Measurements from ENCODE around the gene SLC22A31.

The SLC22A31 gene

GRCh38 chr16:89216315-89217137 is 16.2 kb upstream of the SLC22A31 start:
- peak; percentile 84 for DNase-seq (ENCODE audit: low spot score)

- no peak for DNase-seq (ENCODE audit: low spot score)
Measured at GRCh38 chr16:89210904-89211515, 10.7 kb upstream of the SLC22A31 start.

GRCh38 chr16:89210165-89210903 is 10.0 kb upstream of the SLC22A31 start:
- no peak for DNase-seq (ENCODE audit: low spot score)

GRCh38 chr16:89209522-89210044 is 9.2 kb upstream of the SLC22A31 start:
- DNase-seq (ENCODE audit: low spot score), result no peak

- DNase-seq (ENCODE audit: low spot score), result no peak
Measured at GRCh38 chr16:89207993-89208392, 7.7 kb upstream of the SLC22A31 start.

GRCh38 chr16:89202422-89203215 is 2.3 kb upstream of the SLC22A31 start:
- no peak for DNase-seq (ENCODE audit: low spot score)

- peak; percentile 80 for DNase-seq (ENCODE audit: low spot score)
Measured at GRCh38 chr16:89201439-89202377, 1.4 kb upstream of the SLC22A31 start.

- no peak for DNase-seq (ENCODE audit: low spot score)
Measured at GRCh38 chr16:89200850-89201411, 594 bp upstream of the SLC22A31 start.

GRCh38 chr16:89199241-89200123 is 855 bp downstream of the SLC22A31 start:
- no peak for DNase-seq (ENCODE audit: low spot score)

GRCh38 chr16:89198417-89199240 is 1.7 kb downstream of the SLC22A31 start:
- DNase-seq (ENCODE audit: low spot score), result no peak

GRCh38 chr16:89197633-89198416 is 2.5 kb downstream of the SLC22A31 start:
- no peak for DNase-seq (ENCODE audit: low spot score)

- no peak for DNase-seq (ENCODE audit: low spot score)
Measured at GRCh38 chr16:89197033-89197632, 3.2 kb downstream of the SLC22A31 start.

- DNase-seq (ENCODE audit: low spot score), result no peak
Measured at GRCh38 chr16:89195521-89196171, 4.7 kb downstream of the SLC22A31 start.

- no peak for DNase-seq (ENCODE audit: low spot score)
Measured at GRCh38 chr16:89194340-89195311, 5.7 kb downstream of the SLC22A31 start.

GRCh38 chr16:89193576-89194293 is 6.6 kb downstream of the SLC22A31 start:
- DNase-seq (ENCODE audit: low spot score), result no peak

Data from CD4-positive, alpha-beta T cell treated with Interleukin-2 at 100 ng/mL for 4 hours (primary cell).